HG03571 (cell line): ENCODE data around the gene DDI2.
"Not testable (repeated sequence)": the region's sequence is repeated elsewhere in the genome, so short reads cannot be mapped to it uniquely, and the experiment has no call there.

Experiments
- ATAC-seq: cut with Tn5 transposase; IDR thresholded peaks from one replicate; pipeline ENCODE4 v1.9.1; 2021; ENCODE audit not compliant: unreplicated experiment

Gene DDI2

DNA sequence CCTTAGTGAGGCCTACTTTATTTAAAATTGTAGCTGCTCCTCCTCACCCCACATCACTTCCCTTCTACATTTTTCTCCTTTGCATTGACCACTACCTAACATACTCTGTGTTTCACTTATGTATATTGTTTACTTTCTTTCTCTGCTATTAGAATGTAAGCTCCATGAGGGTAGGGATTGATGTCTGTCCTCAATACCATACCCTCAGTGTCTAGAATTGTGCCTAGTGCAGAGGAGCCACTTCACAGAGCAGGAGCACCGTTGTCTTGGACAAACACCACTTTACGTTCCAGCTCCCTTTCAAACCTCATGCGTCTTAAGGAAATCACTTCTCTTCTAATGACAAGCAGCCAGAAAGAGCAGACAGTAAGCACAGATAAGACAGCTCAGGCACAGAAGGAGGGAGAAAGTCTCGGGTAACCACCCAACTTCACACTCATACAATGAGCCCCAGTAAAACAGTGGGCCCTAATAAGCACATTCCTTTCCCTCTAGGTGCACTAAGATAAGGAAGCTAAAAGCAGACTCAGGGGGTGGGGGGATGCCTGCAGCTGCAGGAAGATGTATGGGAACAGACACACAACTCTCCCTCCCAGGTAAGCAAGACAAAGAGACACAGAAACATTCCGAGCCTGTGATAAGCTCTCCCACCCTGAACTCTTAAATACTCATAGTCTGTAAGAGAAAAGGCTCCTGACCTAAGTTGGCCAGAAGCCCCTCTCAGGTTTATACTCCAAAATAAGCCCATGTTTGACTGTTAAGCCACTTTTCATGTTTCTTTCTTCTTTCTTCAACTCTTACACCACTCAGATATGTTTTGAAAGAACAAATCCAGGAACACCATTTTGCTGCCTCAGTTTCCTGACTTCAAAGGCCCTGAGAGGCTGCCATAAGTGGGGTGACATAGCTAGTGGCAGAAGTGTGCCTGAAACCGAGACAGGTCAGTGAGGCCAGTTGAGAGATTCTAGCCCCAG lies 59.7 kb downstream of the DDI2 start:
- no peak for ATAC-seq

DNA sequence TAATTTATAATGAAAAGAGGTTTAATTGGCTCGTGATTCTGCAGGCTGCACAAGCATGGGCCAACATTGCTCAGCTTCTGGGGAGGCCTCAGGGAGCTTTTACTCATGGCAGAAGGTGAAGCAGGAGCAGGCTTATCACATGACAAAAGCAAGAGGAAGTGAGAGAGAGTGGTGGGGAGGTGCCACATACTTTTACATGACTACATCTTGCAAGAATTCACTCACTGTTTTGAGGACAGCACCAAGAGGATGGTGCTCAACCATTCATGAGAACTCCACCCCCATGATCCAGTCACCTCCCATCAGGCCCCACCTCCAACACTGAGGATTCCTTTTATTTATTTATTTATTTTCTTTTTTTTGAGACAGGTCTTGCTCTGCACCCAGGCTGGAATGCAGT lies 61.3 kb downstream of the DDI2 start:
- no peak for ATAC-seq

DNA sequence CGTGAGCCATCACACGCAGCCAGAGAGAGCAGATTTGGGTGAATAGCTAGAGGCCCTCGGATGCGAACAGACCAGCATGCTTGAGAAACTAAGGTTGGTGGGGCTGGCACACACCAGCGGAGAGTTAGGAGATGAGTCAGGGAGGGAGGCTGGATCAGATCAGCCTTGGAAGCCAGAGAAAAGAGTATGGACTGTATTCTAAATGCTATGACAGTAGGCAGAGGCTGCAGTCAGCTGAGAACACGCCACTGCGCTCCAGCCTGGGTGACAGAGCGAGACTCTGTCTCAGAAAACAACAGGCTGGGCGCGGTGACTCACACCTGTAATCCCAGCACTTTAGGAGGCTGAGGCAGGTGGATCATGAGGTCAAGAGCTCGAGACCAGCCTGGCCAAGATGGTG lies 62.9 kb downstream of the DDI2 start:
- ATAC-seq, result no peak

DNA sequence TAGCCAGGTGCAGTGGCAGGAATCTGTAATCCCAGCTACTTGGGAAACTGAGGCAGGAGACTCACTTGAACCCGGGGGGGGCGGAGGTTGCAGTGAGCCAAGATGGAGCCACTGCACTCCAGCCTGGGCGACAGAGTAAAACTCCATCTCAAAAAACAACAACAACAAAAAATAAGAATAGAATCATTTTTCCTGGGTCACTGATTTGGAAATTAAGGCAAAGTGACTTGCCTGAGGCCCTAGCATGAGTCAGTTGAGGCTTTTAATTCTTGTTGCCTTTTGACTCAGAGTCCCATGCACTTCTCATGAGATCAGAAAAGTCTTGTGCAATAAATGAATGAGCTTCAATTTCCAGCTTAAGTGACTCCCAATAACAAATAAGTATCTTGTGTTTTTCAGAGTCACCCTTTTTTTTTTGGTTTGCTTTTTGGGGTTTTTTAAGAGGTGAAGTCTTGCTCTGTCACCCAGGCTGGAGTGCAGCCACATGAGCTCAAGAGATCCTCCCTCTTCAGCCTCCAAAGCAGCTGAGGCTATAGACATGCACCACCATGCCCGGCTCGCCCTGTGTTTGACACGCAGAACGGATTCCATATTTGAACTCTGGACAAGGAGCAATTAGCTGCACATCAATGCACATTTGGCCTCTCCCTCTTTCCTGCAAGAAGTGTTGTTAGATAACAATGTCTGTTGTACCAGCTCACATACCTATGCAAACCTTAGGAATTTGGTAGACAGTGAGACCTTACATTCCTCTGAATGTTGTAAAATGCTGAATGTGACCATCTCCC lies 63.5 kb downstream of the DDI2 start:
- no peak for ATAC-seq

DNA sequence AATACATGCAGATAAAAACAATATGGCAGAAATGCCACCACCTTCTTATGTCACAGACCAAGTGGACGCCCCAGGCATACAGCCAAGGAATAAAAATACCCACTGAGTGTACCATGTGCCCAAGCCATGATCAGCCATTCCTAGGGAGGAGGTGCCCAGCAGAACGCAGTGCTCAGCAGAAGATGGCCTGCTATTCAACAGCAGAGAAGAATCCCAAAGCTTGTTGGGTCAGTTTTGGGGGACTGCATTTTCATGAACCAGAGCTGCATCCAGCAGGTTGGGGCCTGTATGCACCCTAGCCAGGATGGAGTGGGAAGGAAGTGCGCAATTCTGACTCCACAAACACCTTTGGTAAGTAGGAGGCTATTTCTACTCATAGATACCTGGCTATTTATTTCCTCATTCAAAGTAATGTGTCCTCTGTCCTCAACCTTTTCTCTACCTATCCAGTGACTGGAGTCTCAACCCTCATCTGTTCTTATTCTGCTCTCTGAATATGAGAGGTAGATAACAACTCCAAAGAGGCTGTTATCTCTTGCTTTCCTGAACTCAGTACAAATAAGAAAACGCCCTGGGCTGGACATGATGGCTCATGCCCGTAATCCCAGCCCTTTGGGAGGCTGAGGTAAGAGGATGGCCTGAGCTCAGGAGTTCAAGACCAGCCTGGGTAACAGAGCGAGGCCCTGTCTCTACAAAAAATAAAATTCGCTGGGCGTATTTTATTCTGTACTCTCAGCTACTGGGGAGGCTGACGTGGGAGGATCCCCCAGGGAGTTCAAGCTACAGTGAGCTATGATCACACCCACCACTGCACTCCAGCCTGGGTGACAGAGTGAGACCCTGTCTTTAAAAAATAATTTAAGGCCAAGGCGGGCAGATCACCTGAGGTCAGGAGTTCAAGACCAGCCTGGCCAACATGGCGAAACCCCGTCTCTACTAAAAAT lies 64.4 kb downstream of the DDI2 start:
- ATAC-seq, result no peak

DNA sequence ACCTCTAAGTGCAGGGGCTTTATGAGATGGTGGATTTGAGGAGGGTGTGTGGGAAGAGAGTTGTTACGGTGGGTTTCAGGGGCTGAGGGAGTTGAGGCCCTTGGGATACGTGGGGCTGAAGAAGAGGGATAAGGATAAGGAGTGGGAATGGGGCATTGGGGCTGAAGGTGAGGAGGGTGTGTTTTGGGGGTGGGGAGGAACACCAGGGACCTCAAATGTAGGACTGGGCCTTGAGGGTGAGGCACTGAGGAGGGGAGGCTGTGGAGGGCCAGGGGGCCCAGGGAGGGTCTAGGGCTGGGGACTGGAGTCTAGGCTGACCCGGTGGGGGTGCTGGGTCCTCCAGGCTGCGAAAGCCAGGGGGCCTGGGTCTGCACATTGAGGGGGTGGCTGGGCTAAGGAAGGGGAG lies 65.7 kb downstream of the DDI2 start:
- no peak for ATAC-seq

DNA sequence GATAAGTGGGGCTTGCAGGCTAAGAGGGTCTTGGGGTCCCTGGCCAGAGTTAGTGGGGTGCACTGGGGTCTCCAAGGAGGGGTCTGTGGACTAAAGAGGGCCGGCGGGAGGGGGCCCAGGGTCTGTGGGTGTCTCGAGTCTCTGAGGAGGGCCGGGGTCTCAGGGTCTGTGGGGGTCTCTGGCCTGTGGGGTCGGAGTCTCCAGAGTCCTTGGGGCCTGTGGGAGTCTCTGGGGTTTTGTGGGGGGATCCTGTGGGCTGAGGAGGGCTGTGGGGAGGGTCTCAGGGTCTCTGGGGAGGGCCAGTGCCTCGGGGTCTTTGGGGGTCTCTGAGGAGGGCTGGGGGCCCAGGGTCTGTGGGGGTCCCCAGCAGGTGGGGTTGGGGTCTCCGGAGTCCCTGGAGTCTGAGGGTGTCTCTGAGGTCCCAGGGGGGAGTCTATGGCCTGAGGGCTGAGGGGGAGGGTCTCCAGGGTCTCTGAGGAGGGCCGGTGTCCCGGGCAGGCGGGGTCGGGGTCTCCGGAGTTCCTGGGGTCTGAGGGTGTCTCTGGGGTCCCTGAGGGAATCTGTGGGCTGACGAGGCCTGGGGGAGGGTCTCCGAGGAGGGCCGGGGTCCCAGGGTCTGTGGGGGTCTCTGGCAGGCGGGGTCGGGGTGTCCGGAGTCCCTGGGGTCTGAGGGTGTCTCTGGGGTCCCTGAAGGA lies 66.2 kb downstream of the DDI2 start:
- no peak for ATAC-seq

DNA sequence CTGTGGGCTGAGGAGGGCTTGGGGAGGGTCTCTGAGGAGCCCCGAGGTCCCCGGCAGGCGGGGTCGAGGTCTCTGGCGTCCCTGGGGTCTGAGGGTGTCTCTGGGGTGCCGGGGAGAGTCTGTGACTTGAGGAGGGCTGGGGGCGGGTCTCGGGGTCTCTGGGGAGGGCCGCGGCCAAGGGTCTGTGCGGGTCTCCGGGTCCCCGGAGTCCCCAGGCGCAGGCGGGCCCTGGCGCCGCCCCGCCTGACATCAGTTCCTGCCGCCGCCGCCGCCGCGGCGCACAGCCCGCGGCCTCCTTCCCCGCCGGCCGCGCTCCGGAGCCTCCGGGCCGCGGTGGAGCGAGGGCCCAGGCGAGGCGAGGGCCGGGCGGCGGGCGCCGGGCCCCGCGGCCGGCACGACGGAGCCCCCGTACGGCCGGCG lies 66.8 kb downstream of the DDI2 start, which contains the start of gene PLEKHM2:
TSS of gene PLEKHM2 (plus strand) at position 279 of the 420 bp plus-strand sequence. CDS start 239 bp downstream, outside the sequence.
- peak; percentile 66 for ATAC-seq

DNA sequence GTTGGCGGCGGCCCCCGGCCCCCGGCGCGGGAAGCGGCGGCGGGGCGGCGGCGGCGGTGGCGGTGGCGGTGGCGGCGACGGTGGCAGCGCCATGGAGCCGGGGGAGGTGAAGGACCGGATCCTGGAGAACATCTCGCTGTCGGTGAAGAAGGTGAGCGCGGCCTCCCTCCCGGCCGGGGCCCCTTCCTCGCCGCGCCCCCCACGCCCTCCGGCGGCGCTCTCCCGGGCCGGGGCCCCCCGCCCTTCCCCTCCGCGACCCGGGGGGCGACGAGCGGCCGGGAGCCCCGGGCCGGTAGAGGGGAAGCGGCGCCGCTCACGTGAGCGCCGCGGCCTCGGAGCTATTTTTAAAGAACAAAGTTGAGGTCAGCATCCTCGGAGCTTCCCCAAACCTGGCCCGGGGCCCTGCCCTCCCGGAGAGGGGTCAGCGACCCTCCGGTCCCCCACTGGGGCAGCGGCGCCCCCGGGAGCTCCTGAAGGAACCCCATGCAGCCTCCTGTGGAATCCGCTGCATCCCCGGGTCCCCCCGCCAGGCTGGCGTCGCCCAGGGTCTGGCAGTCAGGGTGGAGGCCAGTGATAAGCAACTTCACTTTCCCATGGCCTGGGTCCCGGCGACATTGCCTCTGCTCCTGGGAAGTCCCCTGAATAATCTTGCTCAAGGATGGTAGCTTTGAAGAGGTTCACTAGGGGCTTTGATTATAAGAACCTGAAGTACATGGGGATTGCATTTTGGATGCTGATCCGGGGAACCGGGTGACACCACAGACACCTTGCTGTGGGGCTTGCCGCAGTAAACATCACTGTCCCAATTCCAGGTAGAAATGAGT lies 67.4 kb downstream of the DDI2 start:
- peak; percentile 25 for ATAC-seq

DNA sequence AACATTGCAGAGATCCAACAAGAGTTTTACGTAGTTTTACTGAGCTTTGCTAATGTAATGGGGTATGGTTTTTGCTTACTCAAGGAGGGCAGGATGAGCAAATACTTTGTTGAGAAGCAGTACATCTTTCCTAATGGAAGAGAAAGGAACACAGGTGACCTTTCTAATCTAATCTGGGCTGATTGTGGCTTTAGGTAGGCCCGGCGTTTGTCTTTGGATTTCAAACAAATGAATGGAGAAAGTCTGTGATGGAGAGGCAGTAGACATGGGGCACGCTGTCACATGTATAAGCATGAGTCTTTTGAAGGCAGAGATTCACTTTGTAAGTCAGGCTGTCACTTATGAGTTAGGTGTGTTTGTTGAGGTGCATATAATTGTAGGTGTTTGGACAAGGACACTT lies 68.6 kb downstream of the DDI2 start:
- ATAC-seq, result no peak

DNA sequence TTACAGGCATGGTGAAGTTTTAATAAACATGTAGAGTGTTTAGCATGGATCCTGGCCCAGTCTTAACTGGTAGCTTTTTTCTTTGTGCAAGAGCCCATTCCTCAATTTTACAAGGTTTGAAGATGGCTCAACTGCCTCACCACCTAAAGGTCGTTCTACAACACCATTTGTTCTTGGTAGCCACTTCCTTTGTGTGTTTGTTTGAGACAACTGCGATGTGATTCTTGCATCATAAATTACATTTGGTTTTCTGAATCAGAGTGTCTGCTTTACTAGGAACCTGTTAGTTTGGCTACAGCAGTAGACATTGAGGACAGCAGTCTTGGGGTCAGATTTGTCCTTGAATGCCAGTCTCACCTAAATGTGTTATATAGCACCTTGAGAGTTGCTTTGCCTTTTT lies 70.2 kb downstream of the DDI2 start:
- ATAC-seq, result no peak

DNA sequence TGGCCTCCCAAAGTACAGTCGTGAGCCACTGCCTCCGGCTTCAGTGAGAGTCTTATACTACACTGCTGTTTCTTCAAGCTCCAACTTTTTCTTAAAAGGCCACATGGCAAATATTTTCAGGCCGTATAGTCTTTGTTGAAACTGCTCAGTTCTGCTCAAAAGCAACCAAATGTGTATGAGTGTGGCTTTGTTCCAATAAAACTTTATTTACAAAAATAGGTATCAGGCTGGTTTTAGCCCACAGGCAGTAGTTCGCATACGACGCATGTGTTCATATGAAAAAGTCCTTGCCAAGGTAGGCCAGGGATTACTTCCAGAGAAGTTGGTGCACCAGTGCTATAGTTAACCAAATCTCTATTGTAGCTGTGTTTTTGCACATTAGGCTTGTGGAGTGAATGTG lies 73.1 kb downstream of the DDI2 start:
- ATAC-seq, result no peak

DNA sequence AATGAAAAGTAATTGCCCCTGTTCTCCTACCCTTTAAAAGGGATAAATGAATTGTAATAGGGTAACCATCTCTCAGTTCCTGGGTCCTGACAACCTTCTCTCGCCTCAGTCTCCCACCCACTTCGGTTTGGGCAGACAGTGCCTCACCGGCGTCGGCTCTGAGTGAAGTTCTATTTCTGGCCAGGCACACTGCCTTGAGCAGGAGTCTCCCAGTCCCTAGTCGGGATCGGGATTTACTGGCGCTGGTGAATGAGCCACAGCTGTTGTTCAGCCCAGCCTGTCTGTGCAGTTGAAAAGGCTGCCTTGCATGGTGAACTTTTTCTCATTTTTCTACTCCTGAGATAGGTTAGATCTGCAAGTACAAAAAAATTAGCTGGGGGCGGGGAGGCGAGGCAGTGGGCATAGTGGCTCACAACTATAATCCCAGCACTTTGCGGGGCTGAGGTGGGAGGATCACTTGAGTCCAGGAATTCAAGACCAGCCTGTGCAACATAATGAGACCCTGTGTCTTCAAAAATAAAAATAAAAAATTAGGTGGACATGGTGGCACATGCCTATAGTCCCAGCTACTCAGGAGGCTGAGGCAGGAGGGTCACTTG lies 74.3 kb downstream of the DDI2 start:
- ATAC-seq, result no peak

DNA sequence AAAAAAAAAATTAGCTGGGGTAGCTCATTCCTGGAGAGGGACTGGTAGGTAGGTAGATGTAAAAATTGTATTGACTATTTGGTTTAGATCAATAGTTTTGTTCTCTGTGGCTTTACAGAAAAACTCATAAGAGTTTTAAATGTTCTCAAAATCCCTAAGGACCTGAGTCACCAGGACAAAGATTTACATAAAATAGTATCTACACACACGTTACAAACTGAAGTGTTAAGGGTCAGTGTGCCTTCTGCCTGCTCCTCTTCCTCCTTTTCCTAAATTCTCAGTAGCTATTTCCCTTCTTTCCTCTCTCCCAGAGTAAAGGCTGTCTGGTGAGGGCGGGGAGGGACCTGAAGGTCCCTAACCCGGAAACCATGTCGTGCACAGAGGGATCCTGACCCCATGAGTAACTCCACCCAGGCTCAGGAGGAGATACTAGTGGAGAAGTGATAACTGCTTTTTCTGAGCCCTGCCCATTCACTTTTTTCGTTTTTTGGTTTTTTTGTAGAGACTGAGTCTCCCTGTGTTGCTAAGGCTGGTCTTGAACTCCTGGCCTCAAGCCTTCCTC lies 74.9 kb downstream of the DDI2 start:
- ATAC-seq, result no peak

DNA sequence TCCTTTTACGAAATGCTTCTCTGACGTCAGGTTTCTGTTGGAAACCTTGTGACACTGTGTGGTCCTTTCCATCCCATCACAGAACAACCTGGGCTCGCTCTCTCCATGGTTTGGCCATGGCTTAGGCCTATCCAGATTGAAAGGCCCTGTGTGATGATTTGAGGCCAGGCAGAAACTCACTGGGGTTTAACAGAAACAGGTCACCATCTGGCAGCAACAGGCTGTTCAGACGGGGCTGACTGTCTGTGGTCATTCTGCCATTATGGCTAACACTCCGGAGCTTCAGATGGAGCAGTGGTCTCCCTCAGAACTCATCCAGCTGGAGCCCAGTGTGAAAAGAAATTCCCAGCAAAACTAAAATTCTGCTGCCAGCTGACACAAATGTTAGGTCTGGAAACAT lies 76.1 kb downstream of the DDI2 start:
- no peak for ATAC-seq

DNA sequence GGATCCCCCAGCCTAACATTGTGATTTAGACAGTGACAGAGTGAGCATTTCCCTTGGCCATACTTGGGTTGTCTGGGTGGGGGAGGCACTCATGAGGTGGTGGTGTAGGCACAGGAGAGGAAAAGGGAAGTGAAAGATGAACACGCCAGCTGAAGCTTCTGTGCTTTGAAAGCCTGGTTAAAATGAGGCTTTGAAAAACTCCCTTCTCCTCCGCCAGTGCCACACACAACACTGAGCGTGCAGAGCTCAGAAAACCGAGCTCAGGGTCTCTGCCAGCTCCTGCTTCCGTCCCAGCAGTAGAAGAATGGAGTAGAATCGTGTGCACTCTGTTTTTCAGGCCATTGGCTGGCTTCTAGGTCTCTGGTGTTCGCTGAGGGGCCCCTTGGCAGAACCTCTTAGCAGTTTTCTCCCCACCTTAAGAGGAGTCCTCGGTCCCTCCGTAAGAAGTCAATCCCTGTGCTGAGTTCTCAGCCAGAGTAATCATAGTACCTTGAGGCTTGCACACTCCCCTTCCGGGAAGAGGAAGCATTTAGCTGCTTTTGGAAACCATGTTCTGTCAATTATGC lies 79.8 kb downstream of the DDI2 start:
- ATAC-seq, result peak; percentile 90

DNA sequence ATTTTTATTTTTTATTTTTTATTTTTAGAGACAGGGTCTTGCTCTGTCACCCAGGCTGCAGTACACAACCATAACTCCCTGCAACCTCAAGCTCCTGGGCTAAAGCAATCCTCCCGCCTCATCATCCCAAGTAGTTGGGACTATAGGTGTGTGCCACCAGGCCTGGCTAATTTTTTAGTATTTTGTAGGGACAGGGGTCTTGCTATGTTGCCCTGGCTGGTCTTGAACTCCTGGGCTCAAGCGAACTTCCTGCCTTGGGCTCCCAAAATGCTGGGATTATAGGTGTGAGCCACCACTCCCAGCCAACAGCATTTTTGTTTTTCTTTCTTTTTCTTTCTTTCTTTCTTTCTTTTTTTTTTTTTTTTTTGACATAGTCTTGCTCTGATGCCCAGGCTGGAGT lies 80.9 kb downstream of the DDI2 start:
- ATAC-seq, result no peak

DNA sequence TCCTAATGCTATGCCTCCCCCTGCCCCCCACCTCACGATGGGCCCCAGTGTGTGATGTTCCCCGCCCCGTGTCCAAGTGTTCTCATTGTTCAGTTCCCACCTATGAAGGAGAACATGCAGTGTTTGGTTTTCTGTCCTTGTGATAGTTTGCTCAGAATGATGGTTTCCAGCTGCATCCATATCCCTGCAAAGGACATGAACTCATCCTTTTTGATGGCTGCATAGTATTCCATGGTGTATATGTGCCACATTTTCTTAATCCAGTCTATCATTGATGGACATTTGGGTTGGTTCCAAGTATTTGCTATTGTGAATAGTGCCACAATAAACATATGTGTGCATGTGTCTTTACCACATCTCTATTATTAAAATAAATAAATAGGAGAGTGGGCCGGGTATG lies 82.1 kb downstream of the DDI2 start:
- not testable (repeated sequence) for ATAC-seq
